ENCODE data around the gene KCNQ5.

- TF ChIP-seq, protein P1, sequence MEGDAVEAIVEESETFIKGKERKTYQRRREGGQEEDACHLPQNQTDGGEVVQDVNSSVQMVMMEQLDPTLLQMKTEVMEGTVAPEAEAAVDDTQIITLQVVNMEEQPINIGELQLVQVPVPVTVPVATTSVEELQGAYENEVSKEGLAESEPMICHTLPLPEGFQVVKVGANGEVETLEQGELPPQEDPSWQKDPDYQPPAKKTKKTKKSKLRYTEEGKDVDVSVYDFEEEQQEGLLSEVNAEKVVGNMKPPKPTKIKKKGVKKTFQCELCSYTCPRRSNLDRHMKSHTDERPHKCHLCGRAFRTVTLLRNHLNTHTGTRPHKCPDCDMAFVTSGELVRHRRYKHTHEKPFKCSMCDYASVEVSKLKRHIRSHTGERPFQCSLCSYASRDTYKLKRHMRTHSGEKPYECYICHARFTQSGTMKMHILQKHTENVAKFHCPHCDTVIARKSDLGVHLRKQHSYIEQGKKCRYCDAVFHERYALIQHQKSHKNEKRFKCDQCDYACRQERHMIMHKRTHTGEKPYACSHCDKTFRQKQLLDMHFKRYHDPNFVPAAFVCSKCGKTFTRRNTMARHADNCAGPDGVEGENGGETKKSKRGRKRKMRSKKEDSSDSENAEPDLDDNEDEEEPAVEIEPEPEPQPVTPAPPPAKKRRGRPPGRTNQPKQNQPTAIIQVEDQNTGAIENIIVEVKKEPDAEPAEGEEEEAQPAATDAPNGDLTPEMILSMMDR (IDR thresholded peaks at IDR 0.05): no peak
- no peak for TF ChIP-seq POLR2A (IDR thresholded peaks at IDR 0.05)
These were observed 319.4 kb downstream of the KCNQ5 start for GRCh38 chr6:72941263-72941662.
